Measurements from ENCODE around the gene RIPOR3.
"Not testable (repeated sequence)": the region's sequence is repeated elsewhere in the genome, so short reads cannot be mapped to it uniquely, and the experiment has no call there.

GRCh38 chr20:50639971-50640711 is 51.2 kb downstream of the RIPOR3 start:
- not testable (repeated sequence) for TF ChIP-seq TCFL5 (CRISPR knock-in tag; conservative IDR thresholded peaks at IDR 0.05); GATA2 (CRISPR knock-in tag; IDR thresholded peaks at IDR 0.05); CTCF (IDR thresholded peaks at IDR 0.05 in 2 of 3, conservative IDR thresholded peaks at IDR 0.05 in 1 of 3; ENCODE audit: insufficient read depth in 2 of 3, low read depth in 1 of 3, low read length in 3 of 3); RCOR1 (IDR thresholded peaks at IDR 0.05; ENCODE audit: borderline replicate concordance in 1 of 2, low read depth in 2 of 2, low read length in 2 of 2); ZFP30 (CRISPR knock-in tag; IDR thresholded peaks at IDR 0.05; ENCODE audit: borderline replicate concordance); TCF7L2 (IDR thresholded peaks at IDR 0.05; ENCODE audit: low read depth, low read length); CHD1 (IDR thresholded peaks at IDR 0.05; ENCODE audit: low read length)

Data from K562 (cell line).